Skin of body (tissue), 2 donors: ENCODE results near the gene HLA-DQB1. TPM values are rescaled to one million over a fixed set of nuclear protein-coding genes. Genes with fewer than 3 reads are reported as not detected.
"Not testable (repeated sequence)": the region's sequence is repeated elsewhere in the genome, so short reads cannot be mapped to it uniquely, and the experiment has no call there.

Source experiments
- DNase-seq: peaks from one replicate; lab custom pipeline; 2025; lab: John Stamatoyannopoulos, UW
- total RNA-seq: library from RNA; depleted of rRNA; stranded (reverse); fragments of >200 nt; gene quantifications from one replicate; pipeline ENCODE4 v1.2.3, GENCODE V29; 2014

The HLA-DQB1 gene
- 0.69 TPM for total RNA-seq

- no peak for DNase-seq
These were observed at the start of gene HLA-DQB1 for GRCh38 chr6:32666420-32667300. HLA-DQB1 (minus strand) TSS chr6:32666657; CDS start chr6:32666607, 50 bp downstream.

GRCh38 chr6:32713241-32713640 lies 46.8 kb upstream of the HLA-DQB1 start:
- DNase-seq = no peak

- DNase-seq = no peak
These were observed 43.2 kb upstream of the HLA-DQB1 start for GRCh38 chr6:32709625-32710024.

DNA sequence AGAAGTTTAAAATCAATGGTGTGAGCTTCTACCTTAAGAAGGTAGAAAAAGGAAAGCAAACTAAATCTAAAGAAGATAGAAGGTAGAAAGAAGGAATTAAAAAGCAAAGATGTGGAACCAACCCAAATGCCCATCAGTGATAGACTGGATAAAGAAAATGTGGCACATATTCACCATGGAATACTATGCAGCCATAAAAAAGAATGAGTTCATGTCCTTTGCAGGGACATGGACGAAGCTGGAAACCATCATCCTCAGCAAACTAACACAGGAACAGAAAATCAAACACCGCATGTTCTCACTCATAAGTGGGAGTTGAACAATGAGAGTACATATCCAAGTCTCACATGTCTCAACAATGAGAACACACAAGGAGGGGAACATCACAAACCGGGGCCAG lies 38.7 kb upstream of the HLA-DQB1 start:
- DNase-seq = not testable (repeated sequence)

DNA sequence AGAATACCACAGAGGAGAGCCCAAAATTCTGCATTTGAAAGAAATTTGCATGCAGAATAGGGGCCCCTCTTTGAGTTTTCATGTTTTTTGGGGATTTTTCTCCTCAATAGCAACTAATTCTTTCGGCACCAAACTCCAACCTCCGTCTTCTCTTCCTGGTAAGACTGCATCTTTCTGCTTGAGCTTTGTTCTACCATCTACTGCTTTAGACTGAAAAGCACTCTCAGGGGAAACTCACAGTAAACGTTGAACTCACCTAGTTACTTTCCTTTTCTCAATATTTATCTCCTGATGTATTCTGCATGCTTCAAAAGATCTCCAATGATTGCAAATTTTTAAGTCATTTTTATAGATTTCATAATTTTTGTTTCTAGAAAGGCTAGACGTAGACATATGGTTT lies 36.9 kb upstream of the HLA-DQB1 start:
- DNase-seq = no peak

DNA sequence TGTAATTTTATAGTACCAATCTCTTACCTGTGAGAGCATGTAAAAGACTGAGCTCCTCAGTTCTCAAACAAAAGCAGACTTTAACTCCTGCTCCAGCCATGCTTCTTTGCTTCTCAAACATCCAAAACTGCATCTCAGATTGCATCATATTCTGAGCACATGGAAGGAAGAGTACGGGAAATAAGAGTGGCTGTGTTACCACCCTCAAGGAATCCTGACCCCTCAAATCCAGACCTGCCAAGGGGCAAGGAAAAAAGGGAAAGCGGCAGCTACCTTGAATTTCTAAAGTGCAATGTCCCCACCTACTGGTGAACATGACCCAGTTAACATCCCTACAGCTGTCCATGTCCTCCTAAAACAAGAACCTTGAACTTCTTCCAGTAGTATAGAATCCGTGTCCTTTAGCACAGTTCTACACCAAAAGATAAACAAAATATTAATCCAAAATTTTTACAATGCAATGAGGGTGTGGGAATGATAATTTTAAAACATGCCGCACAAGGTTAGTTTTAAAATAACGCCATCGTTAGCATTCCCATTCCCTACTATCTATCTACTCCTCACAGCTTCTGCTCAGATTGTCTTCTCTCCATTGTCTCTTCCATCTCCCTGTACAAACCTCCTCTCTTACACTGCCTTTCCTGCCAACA lies 34.1 kb upstream of the HLA-DQB1 start:
- DNase-seq = no peak

GRCh38 chr6:32697031-32697430 lies 30.6 kb upstream of the HLA-DQB1 start:
- DNase-seq = no peak

DNA sequence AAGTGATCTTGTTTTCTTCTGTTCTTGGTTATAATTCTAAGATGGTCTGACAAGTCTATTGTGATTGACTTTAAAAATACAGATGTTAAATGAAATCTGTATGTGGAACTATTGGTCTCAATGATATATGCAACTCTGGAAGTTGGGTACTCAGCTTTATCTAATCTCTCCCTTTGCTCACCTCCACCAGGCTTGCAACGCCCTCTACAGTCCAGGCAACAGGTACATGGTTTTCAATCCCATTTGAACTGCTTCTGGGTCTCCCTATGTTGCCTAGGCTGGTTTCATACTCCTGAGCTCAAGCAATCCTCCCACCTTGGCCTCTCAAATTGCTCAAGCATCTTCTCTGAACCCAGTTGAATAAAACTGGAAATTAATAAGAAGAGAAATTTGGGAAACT lies 25.6 kb upstream of the HLA-DQB1 start:
- DNase-seq = no peak

GRCh38 chr6:32689531-32690501 lies 23.4 kb upstream of the HLA-DQB1 start:
- DNase-seq = no peak

DNA sequence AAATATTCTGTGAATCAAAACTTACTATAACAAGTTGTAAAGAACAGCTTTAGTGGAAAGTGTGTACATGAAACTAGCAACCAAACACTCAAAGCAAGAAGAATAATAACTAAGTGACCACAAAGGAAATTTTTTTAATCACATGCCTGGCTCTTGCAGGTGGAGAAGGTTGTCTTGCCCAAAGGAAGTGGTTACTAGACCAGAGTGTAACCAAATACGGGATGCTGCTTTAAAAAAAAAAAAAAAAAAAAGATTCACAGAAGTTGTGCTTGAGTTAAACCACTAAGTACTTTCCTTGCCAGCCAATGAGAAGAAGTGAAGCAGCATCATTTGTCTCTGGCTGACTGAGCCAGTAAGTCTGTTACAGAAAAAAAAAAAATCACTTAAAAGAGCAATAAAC lies 19.1 kb upstream of the HLA-DQB1 start:
- no peak for DNase-seq

DNA sequence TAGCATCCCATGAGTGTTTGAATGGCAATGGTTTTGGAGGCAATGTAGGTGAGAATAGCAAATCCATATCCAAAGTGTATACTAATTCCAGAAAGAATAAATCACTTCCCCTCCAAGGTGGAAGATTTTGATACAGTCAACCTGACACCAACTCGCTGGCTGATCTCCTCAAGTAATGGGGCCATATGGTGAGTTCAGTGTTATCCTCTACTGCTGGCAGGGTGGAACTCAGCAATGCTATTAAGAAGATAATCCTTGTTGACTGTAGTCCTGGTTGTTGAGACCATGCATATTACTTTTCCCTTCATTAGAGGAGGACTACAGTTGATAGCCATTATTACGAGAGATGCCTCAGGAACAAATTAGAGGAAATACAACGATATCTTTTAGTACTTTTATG lies 17.8 kb upstream of the HLA-DQB1 start:
- DNase-seq = no peak

GRCh38 chr6:32680055-32680454 lies 13.6 kb upstream of the HLA-DQB1 start:
- no peak for DNase-seq

GRCh38 chr6:32679492-32679891 lies 13.0 kb upstream of the HLA-DQB1 start:
- DNase-seq = no peak

DNA sequence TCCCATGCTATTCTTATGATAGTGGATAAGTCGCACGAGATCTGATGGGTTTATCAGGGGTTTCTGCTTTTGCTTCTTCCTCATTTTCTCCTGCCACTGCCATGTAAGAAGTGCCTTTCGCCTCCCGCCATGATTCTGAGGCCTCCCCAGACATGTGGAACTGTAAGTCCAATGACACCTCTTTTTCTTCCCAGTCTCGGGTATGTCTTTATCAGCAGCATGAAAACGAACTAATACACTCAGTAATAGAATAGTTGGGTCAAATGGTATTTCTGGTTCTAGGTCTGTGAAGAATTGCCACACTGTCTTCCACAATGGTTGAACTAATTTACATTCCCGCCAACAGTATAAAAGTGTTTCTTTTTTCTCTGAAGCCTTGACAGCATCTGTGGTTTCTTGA lies 7.7 kb upstream of the HLA-DQB1 start:
- not testable (repeated sequence) for DNase-seq

DNA sequence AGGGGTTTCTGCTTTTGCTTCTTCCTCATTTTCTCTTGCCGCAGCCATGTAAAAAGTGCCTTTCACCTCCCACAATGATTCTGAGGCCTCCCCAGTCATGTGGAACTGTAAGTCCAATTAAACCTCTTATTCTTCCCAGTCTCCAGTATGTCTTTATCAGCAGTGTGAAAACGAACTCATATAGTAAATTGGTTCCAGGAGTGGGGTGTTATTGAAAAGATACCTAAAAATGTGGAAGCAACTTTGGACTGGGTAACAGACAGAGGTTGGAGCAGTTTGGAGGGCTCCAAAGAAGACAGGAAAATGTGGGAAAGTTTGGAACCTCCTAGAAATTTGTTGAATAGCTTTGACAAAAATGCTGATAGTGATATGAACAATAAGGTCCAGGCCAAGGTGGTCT lies 5.5 kb upstream of the HLA-DQB1 start:
- DNase-seq = not testable (repeated sequence)

GRCh38 chr6:32669893-32670292 lies 3.4 kb upstream of the HLA-DQB1 start:
- DNase-seq = no peak

- DNase-seq = no peak
These were observed 2.8 kb upstream of the HLA-DQB1 start for GRCh38 chr6:32669240-32669639.

DNA sequence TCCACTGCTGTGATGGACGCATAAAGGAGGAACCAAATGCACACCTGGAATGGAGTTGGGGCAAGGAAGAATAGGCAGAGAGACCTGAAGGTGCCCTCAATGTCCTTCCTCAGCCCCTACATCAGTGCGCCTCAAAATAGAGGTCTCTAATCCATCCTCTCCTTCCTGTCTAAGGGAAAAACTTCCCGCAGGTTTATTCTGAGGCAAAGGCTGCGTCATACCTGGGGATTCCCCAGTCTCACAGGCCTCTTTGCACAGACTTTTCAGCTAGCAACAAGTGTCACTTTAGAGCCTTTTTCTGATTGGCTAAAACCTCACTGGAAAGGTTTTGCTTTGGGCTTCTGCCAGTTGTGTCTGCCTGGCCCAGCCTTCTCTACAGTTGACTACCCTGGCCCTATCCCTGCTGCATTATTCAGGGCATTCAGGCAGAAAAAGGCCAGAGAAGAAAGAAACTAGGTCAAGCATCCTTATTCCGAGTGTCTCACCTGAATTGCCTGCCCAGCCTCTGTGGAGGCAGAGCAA lies 1.8 kb upstream of the HLA-DQB1 start:
- no peak for DNase-seq

DNA sequence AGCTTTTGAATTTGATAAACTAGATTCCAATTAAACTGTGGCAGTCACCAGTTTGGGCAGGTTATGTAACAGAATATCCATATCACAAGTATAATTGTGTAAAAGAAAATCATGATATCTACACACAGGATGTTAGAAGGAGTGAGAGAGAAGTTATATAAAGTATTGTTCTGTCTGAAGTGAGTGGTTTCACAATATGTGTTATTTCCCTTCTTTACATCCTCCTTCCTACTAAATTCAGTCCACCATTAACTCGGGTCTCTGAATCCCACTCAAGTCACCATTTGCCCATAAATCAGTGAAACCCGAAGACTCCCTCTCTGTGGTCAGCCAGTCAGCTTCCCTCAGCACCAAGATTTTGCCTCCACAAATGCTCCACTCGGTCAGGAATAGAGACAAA lies 796 bp downstream of the HLA-DQB1 start:
- no peak for DNase-seq

GRCh38 chr6:32664827-32665362 lies 1.6 kb downstream of the HLA-DQB1 start:
- no peak for DNase-seq

DNA sequence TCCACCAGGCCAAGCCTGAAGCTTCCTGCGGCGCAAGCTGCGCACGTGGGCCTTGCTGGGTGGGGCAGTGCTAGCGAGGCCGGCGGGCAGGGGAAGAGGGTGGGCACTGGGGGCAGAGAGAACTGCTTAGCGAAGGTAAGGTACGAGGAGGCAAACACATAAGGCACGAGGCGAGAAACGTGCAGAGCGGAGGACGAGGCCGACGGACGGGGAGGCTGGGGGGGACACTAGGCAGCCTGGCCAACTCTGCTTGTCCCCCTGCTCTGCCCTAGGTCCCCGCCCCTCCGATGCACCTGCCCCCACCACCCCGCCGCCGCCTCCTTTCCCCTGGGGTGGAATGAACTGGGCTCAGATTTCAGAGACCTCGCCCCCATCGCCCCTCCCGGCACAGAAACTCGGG lies 2.1 kb downstream of the HLA-DQB1 start:
- no peak for DNase-seq
